Stimulated activated effector memory CD8-positive, alpha-beta T cell treated with anti-CD3 and anti-CD28 coated beads, Interleukin-12 subunit alpha, Interleukin-12 subunit beta, amount 100 ng/mL, for 72 hours (primary cell): ENCODE data around the gene DUSP23.

Experiments used
- ATAC-seq: fragments of 150-1000 bp; cut with Tn5 transposase; 2 replicates; pipeline ENCODE4 v1.10.0; 2021
- DNase-seq, 2 donors: peaks; one replicate each; pipeline ENCODE4 v3.0.0; 2021 to 2022; ENCODE audit warnings: low spot score in 2 of 2
- H3K27ac Mint-ChIP-seq: one replicate; pipeline ENCODE4 v1.8.0; 2022; ENCODE audit warnings: mild to moderate bottlenecking, mixed read lengths
- H3K36me3 Mint-ChIP-seq: one replicate; pipeline ENCODE4 v1.8.0; 2022; ENCODE audit warnings: mild to moderate bottlenecking, mixed read lengths
- H3K4me1 Mint-ChIP-seq: one replicate; pipeline ENCODE4 v1.8.0; 2022; ENCODE audit warnings: mixed read lengths
- H3K4me3 Mint-ChIP-seq: one replicate; pipeline ENCODE4 v1.8.0; 2022; ENCODE audit warnings: mild to moderate bottlenecking, mixed read lengths
- H3K9me3 Mint-ChIP-seq: one replicate; pipeline ENCODE4 v1.8.0; 2022; ENCODE audit warnings: mixed read lengths

The DUSP23 gene

GRCh38 chr1:159771127-159771895 is 9.5 kb upstream of the DUSP23 start:
- Mint-ChIP-seq H3K4me1 (no peaks in the 10 kb centered on the region), H3K27ac (no peak overlapping the region), H3K9me3 (no peaks in the 10 kb centered on the region), H3K4me3 (no peak overlapping the region), H3K36me3 (no peaks in the 10 kb centered on the region)
- DNase-seq, result no peak
- no peak for ATAC-seq

- DNase-seq (no peak), ATAC-seq (no peak)
- Mint-ChIP-seq H3K36me3 (no peaks in the 10 kb centered on the region), H3K4me3 (no peak overlapping the region), H3K27ac (no peak overlapping the region), H3K9me3 (no peaks in the 10 kb centered on the region), H3K4me1 (no peaks in the 10 kb centered on the region)
These were observed 6.3 kb upstream of the DUSP23 start for GRCh38 chr1:159774465-159774864.

- Mint-ChIP-seq H3K27ac (no peak overlapping the region), H3K9me3 (no peaks in the 10 kb centered on the region), H3K4me3 (no peak overlapping the region), H3K4me1 (no peaks in the 10 kb centered on the region), H3K36me3 (no peaks in the 10 kb centered on the region)
- ATAC-seq (no peak), DNase-seq (no peak)
These were observed 5.0 kb upstream of the DUSP23 start for GRCh38 chr1:159775716-159776115.

GRCh38 chr1:159778266-159778665 is 2.5 kb upstream of the DUSP23 start:
- no peak overlapping the region for H3K27ac Mint-ChIP-seq
- no peak for ATAC-seq
- peaks cover 15% of the 10 kb centered on the region for H3K4me1 Mint-ChIP-seq
- no peak overlapping the region for H3K4me3 Mint-ChIP-seq
- no peak for DNase-seq
- no peaks in the 10 kb centered on the region for H3K36me3 Mint-ChIP-seq
- no peaks in the 10 kb centered on the region for H3K9me3 Mint-ChIP-seq

GRCh38 chr1:159779403-159779851 is 1.3 kb upstream of the DUSP23 start:
- Mint-ChIP-seq H3K4me3 (peak overlapping the region; percentile 69), H3K9me3 (no peaks in the 10 kb centered on the region), H3K27ac (peak overlapping the region; percentile 60), H3K4me1 (peaks cover 26% of the 10 kb centered on the region), H3K36me3 (no peaks in the 10 kb centered on the region)
- DNase-seq (no peak), ATAC-seq (no peak)

- Mint-ChIP-seq H3K36me3 (no peaks in the 10 kb centered on the region), H3K9me3 (no peaks in the 10 kb centered on the region), H3K27ac (no peak overlapping the region), H3K4me3 (peak overlapping the region; percentile 69), H3K4me1 (peaks cover 29% of the 10 kb centered on the region)
- ATAC-seq (no peak), DNase-seq (no peak)
These were observed 1.2 kb downstream of the DUSP23 start for GRCh38 chr1:159781992-159782391.

- ATAC-seq (no peak), DNase-seq (no peak)
- H3K9me3 Mint-ChIP-seq, result no peaks in the 10 kb centered on the region
- H3K27ac Mint-ChIP-seq, result no peak overlapping the region
- no peaks in the 10 kb centered on the region for H3K36me3 Mint-ChIP-seq
- no peak overlapping the region for H3K4me3 Mint-ChIP-seq
- peaks cover 29% of the 10 kb centered on the region for H3K4me1 Mint-ChIP-seq
These were observed 3.0 kb downstream of the DUSP23 start for GRCh38 chr1:159783724-159784123.

GRCh38 chr1:159786465-159786864 is 5.7 kb downstream of the DUSP23 start:
- ATAC-seq (no peak), DNase-seq (no peak)
- no peaks in the 10 kb centered on the region for H3K9me3 Mint-ChIP-seq
- H3K36me3 Mint-ChIP-seq, result no peaks in the 10 kb centered on the region
- H3K27ac Mint-ChIP-seq, result no peak overlapping the region
- peaks cover 25% of the 10 kb centered on the region for H3K4me1 Mint-ChIP-seq
- no peak overlapping the region for H3K4me3 Mint-ChIP-seq

- Mint-ChIP-seq H3K9me3 (no peaks in the 10 kb centered on the region), H3K27ac (no peak overlapping the region), H3K4me1 (peaks cover 20% of the 10 kb centered on the region), H3K36me3 (no peaks in the 10 kb centered on the region), H3K4me3 (no peak overlapping the region)
- ATAC-seq, result no peak
- DNase-seq, result no peak
These were observed 6.2 kb downstream of the DUSP23 start for GRCh38 chr1:159786966-159787365.

- peak; percentile 21 for ATAC-seq
- DNase-seq, result no peak
- H3K27ac Mint-ChIP-seq, result no peak overlapping the region
These were observed 9.6 kb downstream of the DUSP23 start for GRCh38 chr1:159790237-159790917.

GRCh38 chr1:159791031-159791430 is 10.3 kb downstream of the DUSP23 start:
- no peaks in the 10 kb centered on the region for H3K9me3 Mint-ChIP-seq
- H3K4me1 Mint-ChIP-seq, result no peaks in the 10 kb centered on the region
- H3K4me3 Mint-ChIP-seq, result no peak overlapping the region
- H3K27ac Mint-ChIP-seq, result no peak overlapping the region
- ATAC-seq (no peak), DNase-seq (no peak)
- no peaks in the 10 kb centered on the region for H3K36me3 Mint-ChIP-seq

More at GRCh38 chr1:159790237-159790917, 9.6 kb downstream of the DUSP23 start:
- no peak overlapping the region for H3K4me3 Mint-ChIP-seq
- H3K4me1 Mint-ChIP-seq, result no peaks in the 10 kb centered on the region
- H3K36me3 Mint-ChIP-seq, result no peaks in the 10 kb centered on the region
- no peaks in the 10 kb centered on the region for H3K9me3 Mint-ChIP-seq

- Mint-ChIP-seq H3K4me3 (no peak overlapping the region), H3K36me3 (no peaks in the 10 kb centered on the region), H3K27ac (no peak overlapping the region), H3K9me3 (no peaks in the 10 kb centered on the region), H3K4me1 (no peaks in the 10 kb centered on the region)
- DNase-seq (no peak), ATAC-seq (no peak)
These were observed 10.7 kb downstream of the DUSP23 start for GRCh38 chr1:159791461-159791860.

- ATAC-seq (no peak), DNase-seq (no peak)
- no peak overlapping the region for H3K4me3 Mint-ChIP-seq
- no peaks in the 10 kb centered on the region for H3K36me3 Mint-ChIP-seq
- no peaks in the 10 kb centered on the region for H3K9me3 Mint-ChIP-seq
- H3K27ac Mint-ChIP-seq, result no peak overlapping the region
- H3K4me1 Mint-ChIP-seq, result peaks cover 20% of the 10 kb centered on the region
These were observed 14.8 kb downstream of the DUSP23 start for GRCh38 chr1:159795534-159795933.

GRCh38 chr1:159798893-159799292 is 18.1 kb downstream of the DUSP23 start:
- Mint-ChIP-seq H3K4me3 (no peak overlapping the region), H3K36me3 (no peaks in the 10 kb centered on the region), H3K4me1 (peaks cover 53% of the 10 kb centered on the region), H3K9me3 (no peaks in the 10 kb centered on the region), H3K27ac (no peak overlapping the region)
- DNase-seq (peak in 1 of 2 donors; percentile 59), ATAC-seq (peak; percentile 62)

GRCh38 chr1:159799446-159799985 is 18.8 kb downstream of the DUSP23 start:
- peak overlapping the region; percentile 92 for H3K27ac Mint-ChIP-seq
- ATAC-seq, result no peak
- no peak for DNase-seq
- H3K4me1 Mint-ChIP-seq, result peaks cover 59% of the 10 kb centered on the region
- H3K4me3 Mint-ChIP-seq, result peak overlapping the region; percentile 59
- H3K9me3 Mint-ChIP-seq, result no peaks in the 10 kb centered on the region
- no peaks in the 10 kb centered on the region for H3K36me3 Mint-ChIP-seq
